HG03039 (cell line): ENCODE measurements around the gene FBXO10.
"Not testable (repeated sequence)": the region's sequence is repeated elsewhere in the genome, so short reads cannot be mapped to it uniquely, and the experiment has no call there.

Experiments used
- ATAC-seq: cut with Tn5 transposase; IDR thresholded peaks from one replicate; pipeline ENCODE4 v1.9.1; 2021; ENCODE audit warnings: mild to moderate bottlenecking, moderate library complexity; ENCODE audit not compliant: unreplicated experiment

Gene FBXO10

DNA sequence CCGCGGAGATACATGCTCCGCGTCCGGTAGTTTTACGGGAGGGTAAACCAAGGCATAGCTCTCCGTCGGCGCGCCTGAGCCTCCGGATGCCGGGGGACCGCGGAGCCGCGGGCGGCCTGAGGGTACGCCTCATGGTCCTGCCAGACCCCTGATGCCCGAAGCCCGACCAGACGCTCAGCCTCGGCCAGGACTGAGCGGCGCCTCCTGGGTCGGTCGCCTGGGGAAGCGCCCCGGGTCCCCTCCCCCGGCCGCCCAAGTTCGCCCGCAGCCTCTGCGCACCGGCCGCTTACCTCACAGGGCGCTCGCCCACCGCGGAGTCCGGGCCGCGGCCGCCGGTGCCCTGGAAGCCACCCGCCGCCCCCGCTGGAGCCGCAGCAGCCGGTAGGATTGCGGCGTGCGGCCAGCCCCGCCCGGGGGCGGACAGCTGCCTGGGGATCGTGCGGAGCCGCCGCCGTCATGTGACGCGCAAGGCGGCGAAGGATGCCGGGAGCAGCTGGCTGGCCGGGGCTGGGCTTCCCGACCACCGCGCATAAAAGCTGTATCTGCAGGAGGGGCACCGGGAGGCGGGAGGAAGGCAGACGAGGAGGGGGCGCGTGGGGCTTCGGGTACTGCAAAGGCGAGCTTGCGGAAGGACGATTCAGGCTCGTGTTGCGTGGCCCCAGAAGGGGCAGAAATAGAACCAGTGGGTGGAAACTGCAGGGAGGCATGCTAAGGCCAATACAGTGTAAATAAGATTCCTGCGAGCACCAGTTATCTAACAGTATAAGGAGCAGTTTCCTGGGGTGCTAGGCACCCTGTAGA, at the start of gene FBXO10:
TSS of gene FBXO10 (minus strand) at position 460 of the 801 bp plus-strand sequence. CDS start 34,612 bp downstream, outside the sequence.
- peak; percentile 64 for ATAC-seq

GRCh38 chr9:37625758-37626147, 49.6 kb upstream of the FBXO10 start:
- no peak for ATAC-seq

DNA sequence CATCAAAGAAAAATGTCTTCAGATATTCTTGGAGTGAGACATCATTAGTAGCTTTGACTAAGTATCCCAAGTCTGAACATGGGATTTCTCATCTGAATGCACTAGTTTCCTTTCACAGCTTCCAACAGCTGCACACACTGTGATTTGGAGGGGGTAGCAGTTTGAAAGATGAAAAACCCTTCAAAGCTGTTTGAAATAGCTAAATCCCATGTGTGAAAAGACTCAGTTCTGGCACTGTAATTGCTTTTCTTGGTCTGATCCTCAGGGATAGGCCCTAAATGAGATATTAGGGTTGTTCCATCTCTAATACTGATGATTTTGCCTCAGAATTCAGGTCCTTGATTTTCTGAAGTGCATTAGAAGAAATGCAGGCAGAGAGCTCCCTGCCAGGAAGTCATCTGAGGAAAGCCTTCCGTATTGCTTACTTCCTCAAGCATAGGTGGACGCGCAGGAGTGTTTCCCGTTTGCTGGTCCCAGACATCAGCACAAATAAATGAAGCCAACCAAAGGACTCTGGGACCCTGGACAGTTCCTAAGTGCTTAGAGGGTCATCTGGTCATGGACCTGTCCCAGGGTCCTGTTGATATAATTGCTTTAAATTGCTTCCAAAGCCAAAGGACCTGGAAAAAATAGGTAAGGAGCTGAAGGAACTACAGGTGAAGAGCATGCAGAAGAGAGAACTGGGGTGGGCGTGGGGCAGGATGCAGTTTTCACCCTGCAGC, 49.0 kb upstream of the FBXO10 start:
- no peak for ATAC-seq

GRCh38 chr9:37624073-37624472, 47.9 kb upstream of the FBXO10 start:
- no peak for ATAC-seq

DNA sequence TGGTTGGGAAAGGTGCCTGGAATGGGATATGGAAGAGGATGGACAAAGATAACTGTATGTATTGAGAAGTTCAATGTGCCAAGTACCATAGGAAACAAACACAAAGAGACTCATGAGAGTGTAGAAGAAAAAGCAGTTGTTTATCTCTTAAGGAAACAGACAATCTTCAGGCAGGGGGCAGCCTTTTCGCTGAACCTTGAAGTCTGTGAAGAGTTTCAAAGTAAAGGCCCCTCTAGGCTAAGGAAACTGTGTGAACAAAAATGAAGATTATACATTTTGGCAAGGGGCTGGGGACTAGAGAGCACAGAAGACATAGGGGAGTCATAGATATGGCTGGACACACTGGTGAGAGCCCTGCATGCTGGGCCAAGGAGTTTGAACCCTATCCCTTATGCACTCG, 47.1 kb upstream of the FBXO10 start:
- ATAC-seq: no peak

GRCh38 chr9:37622462-37622861, 46.3 kb upstream of the FBXO10 start:
- no peak for ATAC-seq

DNA sequence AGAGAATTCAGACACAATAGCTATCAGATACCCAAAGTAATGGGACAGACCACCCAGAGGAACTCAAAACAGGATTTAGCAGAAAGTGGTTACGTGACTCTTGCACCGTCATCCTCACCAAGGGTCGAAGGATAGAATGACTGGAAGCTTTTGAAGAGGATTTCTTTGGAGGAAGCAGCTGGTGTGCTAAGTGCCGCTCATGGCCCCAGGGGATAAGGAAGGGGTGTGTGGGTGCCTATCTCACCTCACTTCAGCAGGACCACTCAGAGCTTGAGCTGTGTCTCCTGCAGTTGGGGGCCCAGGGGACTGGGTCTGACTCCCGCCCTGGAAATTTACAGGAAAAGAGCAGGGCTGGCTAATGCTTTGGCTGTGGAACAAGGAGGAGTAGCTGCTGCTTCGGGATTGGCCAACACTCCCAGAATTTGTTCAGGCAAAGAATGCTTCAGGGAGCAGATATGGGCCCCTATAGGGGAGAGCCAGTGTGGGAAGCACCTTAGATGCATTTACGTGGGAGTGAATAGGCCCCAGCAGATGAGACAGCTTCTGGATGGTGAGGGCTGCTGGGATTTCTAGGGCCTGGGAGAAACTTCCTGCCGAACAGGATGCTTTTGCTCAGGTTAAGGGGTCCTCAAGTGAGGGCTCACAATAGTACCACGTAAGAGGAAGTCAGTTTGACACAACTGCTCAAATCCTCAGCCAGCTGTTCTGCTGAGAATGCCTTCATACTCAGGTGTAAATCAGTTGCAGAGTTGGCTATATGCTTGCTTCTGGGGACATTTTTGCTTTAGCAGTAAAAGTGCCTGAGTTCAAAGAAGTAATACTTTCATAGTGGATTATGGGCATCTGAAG, 45.3 kb upstream of the FBXO10 start:
- ATAC-seq: no peak

DNA sequence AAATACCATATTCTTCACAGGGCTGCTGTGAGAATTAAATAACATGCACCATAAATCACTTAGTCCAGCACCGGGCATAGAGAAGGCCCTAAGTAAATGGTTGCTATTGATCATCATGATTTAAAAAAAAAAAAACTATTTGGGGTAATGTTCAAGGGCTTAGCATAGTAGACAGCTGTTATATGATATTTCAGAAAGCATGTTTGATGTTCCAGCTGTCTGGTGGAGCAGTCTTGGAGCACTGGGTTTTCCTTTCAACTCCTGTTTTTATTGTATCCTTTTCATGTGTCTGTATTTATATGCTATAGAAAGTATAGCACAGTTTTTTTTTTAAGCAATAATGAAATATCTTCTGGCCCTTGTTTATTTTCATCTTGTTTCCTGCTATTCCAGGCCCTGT, 44.2 kb upstream of the FBXO10 start:
- ATAC-seq: no peak

GRCh38 chr9:37619806-37620205, 43.6 kb upstream of the FBXO10 start:
- ATAC-seq: no peak

- ATAC-seq: no peak
Observed at GRCh38 chr9:37618817-37619216, 42.6 kb upstream of the FBXO10 start.

DNA sequence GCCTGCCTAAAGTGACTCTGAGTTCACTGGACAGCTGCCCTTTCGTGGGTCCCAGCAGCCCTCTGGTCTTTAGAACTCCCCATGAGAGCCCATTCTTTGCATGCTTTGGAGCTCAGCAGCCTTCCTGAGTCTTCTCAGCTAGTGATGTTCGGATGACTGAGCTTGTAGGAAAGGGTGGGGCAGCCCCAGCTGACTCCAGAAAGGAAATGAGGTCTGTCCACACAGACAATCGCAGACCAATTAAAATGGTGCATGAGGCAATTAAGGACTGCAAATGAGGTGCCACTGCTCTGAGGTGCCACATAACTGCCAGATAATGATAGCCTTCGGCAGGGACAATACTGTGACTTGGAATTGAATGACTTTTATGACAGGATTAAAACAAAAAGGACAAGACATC, 41.7 kb upstream of the FBXO10 start:
- no peak for ATAC-seq

- no peak for ATAC-seq
Observed at GRCh38 chr9:37617161-37617560, 41.0 kb upstream of the FBXO10 start.

- no peak for ATAC-seq
Observed at GRCh38 chr9:37611961-37612360, 35.8 kb upstream of the FBXO10 start.

GRCh38 chr9:37611014-37611413, 34.8 kb upstream of the FBXO10 start:
- ATAC-seq: no peak

- ATAC-seq: no peak
Observed at GRCh38 chr9:37609735-37610397, 33.7 kb upstream of the FBXO10 start.

GRCh38 chr9:37608250-37608649, 32.1 kb upstream of the FBXO10 start:
- ATAC-seq: no peak

GRCh38 chr9:37604296-37604695, 28.1 kb upstream of the FBXO10 start:
- ATAC-seq: no peak

GRCh38 chr9:37602817-37603216, 26.6 kb upstream of the FBXO10 start:
- ATAC-seq: no peak

DNA sequence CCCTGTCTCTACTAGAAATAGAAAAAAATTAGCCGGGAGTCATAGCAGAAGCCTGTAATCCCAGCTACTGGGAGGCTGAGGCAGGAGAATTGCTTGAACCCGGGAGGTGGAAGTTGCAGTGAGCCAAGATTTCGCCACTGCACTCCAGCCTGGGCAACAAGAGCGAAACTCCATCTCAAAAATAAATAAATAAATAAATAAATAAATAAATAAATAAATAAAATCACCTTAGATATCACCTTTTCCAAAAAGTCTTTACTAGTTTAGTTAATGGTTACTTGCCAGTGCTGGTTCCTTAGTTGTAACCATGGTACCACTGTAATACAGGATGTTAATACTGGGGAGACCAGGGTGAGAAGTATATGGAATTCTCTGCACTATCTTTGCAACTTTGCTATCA, 25.9 kb upstream of the FBXO10 start:
- not testable (repeated sequence) for ATAC-seq

- no peak for ATAC-seq
Observed at GRCh38 chr9:37596504-37596903, 20.3 kb upstream of the FBXO10 start.

- ATAC-seq: no peak
Observed at GRCh38 chr9:37593883-37594448, 17.8 kb upstream of the FBXO10 start.
